CD8-positive, alpha-beta memory T cell (primary cell): ENCODE data around the gene ZNF177. TPM values are rescaled to one million over a fixed set of nuclear protein-coding genes. Genes with fewer than 3 reads are reported as not detected.

Source experiments
- CTCF ChIA-PET: fragments of 350-600 bp; sonication (Branson Sonifier 250); formaldehyde crosslinking; loops from one replicate; lab custom pipeline; 2021; ENCODE audit warnings: antibody characterized with exemption; lab: Charles Lee
- POLR2A ChIA-PET: fragments of 350-600 bp; sonication (Branson Sonifier 250); formaldehyde crosslinking; loops from one replicate; lab custom pipeline; 2021; ENCODE audit warnings: antibody characterized with exemption; lab: Charles Lee
- DNase-seq, 5 donors: peaks; one replicate each; pipeline versions ENCODE4 v3.0.0 to v3.0.0-alpha.2; 2020 to 2022; ENCODE audit warnings: mixed read lengths in 1 of 5
- H3K27ac ChIP-seq: one replicate; pipeline ENCODE4 v1.7.0; 2013; ENCODE audit warnings: low read depth, mild to moderate bottlenecking, low read length, moderate library complexity
- H3K27me3 ChIP-seq: 2 replicates; pipeline ENCODE4 v1.7.0; 2013; ENCODE audit warnings: low read length, mild to moderate bottlenecking; ENCODE audit not compliant: insufficient read depth, poor library complexity, severe bottlenecking
- H3K36me3 ChIP-seq: 2 replicates; pipeline ENCODE4 v1.7.0; 2013; ENCODE audit warnings: mild to moderate bottlenecking, low read length, moderate library complexity; ENCODE audit not compliant: insufficient read depth
- H3K4me1 ChIP-seq: 2 replicates; pipeline ENCODE4 v1.7.0; 2013; ENCODE audit warnings: mild to moderate bottlenecking, low read length, moderate library complexity; ENCODE audit not compliant: insufficient read depth
- H3K4me3 ChIP-seq: 2 replicates; pipeline ENCODE4 v1.7.0; 2013; ENCODE audit warnings: mild to moderate bottlenecking, low read length
- H3K9me3 ChIP-seq: 2 replicates; pipeline ENCODE4 v1.7.0; 2013; ENCODE audit warnings: mild to moderate bottlenecking, low read length
- H3K27ac Mint-ChIP-seq, 8 donors: one replicate each; pipeline ENCODE4 v1.8.0; 2020 to 2021; ENCODE audit warnings: mixed read lengths in 8 of 8, mild to moderate bottlenecking in 6 of 8, inconsistent platforms in 3 of 8, moderate library complexity in 3 of 8
- H3K27me3 Mint-ChIP-seq, 2 donors: one replicate each; pipeline ENCODE4 v1.8.0; 2020 to 2021; ENCODE audit warnings: mixed read lengths in 2 of 2, mild to moderate bottlenecking in 1 of 2, moderate library complexity in 1 of 2
- H3K36me3 Mint-ChIP-seq, 3 donors: one replicate each; pipeline ENCODE4 v1.8.0; 2020 to 2021; ENCODE audit warnings: mixed read lengths in 3 of 3, inconsistent platforms in 1 of 3, mild to moderate bottlenecking in 1 of 3
- H3K4me1 Mint-ChIP-seq, 3 donors: one replicate each; pipeline ENCODE4 v1.8.0; 2020 to 2021; ENCODE audit warnings: mixed read lengths in 3 of 3, inconsistent platforms in 1 of 3, mild to moderate bottlenecking in 1 of 3
- H3K4me3 Mint-ChIP-seq, 7 donors: one replicate each; pipeline ENCODE4 v1.8.0; 2020 to 2021; ENCODE audit warnings: mixed read lengths in 7 of 7, mild to moderate bottlenecking in 6 of 7, moderate library complexity in 4 of 7, inconsistent platforms in 2 of 7
- H3K9me3 Mint-ChIP-seq, 5 donors: one replicate each; pipeline ENCODE4 v1.8.0; 2020 to 2022; ENCODE audit warnings: mixed read lengths in 5 of 5, mild to moderate bottlenecking in 3 of 5, moderate library complexity in 2 of 5, inconsistent platforms in 1 of 5
- polyA plus RNA-seq: library from polyadenylated mRNA; unstranded; fragments of 300-500 nt; fragmentation: Illumina TruSeq; gene quantifications from one replicate; pipeline ENCODE4 v1.2.3, GENCODE V29; 2021
- total RNA-seq, 2 experiments: library from RNA; stranded (reverse); gene quantifications; one replicate each; pipeline ENCODE4 v1.2.3, GENCODE V29; 2021

Gene ZNF177
- total and polyA plus RNA-seq, 3 experiments from 2014 or later = 0.13 to 0.72 (median 0.63) TPM

DNA sequence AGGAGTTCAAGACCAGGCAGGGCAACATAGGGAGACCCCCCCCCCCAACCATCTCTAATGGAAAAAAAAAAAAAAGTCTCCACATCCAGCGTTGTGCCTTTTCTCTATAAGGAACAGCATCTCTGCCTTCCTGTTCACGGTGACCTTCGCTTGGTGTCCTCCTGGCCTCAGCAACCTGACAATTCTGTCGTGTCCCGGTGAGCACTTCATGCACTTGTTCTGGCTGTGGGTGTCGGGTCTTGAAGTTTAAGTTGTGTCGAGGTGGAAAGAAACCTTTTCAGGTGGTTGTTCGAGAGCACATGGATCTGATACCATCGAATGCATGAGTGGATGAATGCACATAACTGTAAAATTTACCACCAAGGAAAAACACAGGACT, 38.2 kb upstream of the ZNF177 start:
- peaks cover 19 to 51% (median 40%) of the 10 kb centered on the region in 3 donors for H3K36me3 Mint-ChIP-seq
- peaks cover 17% of the 10 kb centered on the region for H3K9me3 ChIP-seq
- H3K27ac Mint-ChIP-seq = peak overlapping the region; percentile 69 to 97 (median 94)
- H3K4me1 Mint-ChIP-seq = peaks cover 31 to 48% (median 47%) of the 10 kb centered on the region in 3 donors
- H3K9me3 Mint-ChIP-seq = peaks cover 10 to 52% (median 41%) of the 10 kb centered on the region in 5 donors
- DNase-seq = no peak
- peaks cover 0 to 2% of the 10 kb centered on the region in 2 donors for H3K27me3 Mint-ChIP-seq
- peaks cover 12% of the 10 kb centered on the region for H3K4me1 ChIP-seq
- no peaks in the 10 kb centered on the region for H3K27me3 ChIP-seq
- H3K4me3 ChIP-seq = peak overlapping the region; percentile 67
- peaks cover 6% of the 10 kb centered on the region for H3K36me3 ChIP-seq
- peak overlapping the region; percentile 90 to 96 (median 95) for H3K4me3 Mint-ChIP-seq
- H3K27ac ChIP-seq = peak overlapping the region; percentile 83
- ChIA-PET CTCF (interaction anchor here (1.4 kb wide), 1 partner anchor 13 kb away, joined by 20 read pairs; no protein-coding TSS in a partner anchor), POLR2A (no interaction called here)

DNA sequence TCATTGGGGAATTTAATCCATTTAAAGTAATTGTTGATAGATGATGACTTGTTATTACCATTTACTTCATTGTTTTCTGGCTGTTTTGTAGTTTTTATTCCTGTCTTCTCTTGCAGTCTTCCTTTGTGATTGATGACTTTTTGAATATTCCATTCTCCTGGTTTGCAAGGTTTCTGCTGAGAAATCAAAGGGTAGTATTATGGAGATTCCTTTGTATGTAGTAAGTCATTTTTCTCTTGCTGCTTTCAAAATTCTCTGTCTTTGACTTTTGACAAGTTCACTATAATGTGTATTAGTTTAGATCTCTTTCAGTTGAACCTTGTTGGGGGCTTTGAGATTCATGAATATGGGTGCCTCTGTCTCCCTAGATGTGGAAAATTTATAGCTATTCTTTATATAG, 32.8 kb upstream of the ZNF177 start:
- H3K9me3 ChIP-seq = peaks cover 47% of the 10 kb centered on the region
- peaks cover 46 to 86% (median 79%) of the 10 kb centered on the region in 3 donors for H3K36me3 Mint-ChIP-seq
- H3K4me1 Mint-ChIP-seq = peaks cover 16 to 32% (median 22%) of the 10 kb centered on the region in 3 donors
- POLR2A ChIA-PET = no interaction called here
- H3K4me3 Mint-ChIP-seq = no peak overlapping the region
- H3K4me1 ChIP-seq = peaks cover 2% of the 10 kb centered on the region
- H3K27ac Mint-ChIP-seq = no peak overlapping the region
- no peaks in the 10 kb centered on the region for H3K27me3 ChIP-seq
- DNase-seq = no peak
- H3K4me3 ChIP-seq = no peak overlapping the region
- peaks cover 31% of the 10 kb centered on the region for H3K36me3 ChIP-seq
- CTCF ChIA-PET = no interaction called here
- no peaks in the 10 kb centered on the region for H3K27me3 Mint-ChIP-seq
- peaks cover 48 to 84% (median 78%) of the 10 kb centered on the region in 5 donors for H3K9me3 Mint-ChIP-seq
- no peak overlapping the region for H3K27ac ChIP-seq

DNA sequence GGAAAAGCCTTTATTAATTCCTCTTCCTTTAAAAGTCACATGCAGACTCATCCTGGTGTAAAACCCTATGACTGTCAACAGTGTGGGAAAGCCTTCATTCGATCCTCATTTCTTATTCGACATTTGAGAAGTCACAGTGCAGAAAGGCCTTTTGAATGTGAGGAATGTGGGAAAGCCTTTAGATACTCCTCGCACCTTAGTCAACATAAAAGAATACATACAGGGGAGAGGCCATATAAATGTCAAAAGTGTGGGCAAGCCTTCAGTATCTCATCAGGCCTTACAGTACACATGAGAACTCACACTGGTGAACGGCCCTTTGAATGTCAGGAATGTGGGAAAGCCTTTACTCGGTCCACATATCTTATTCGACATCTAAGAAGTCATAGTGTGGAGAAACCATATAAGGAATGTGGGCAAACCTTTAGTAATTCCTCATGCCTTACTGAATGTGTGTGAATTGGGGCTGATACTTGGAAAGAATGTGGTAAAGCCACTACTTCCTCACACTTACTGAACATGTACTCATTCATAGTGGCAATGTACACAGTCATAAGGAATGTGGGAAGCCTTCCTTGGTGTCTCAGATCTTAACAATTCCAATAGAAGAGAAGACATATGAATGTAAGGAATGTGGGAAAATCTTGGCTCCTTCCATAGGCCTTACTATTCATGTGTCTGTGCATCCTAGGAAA, 20.1 kb upstream of the ZNF177 start:
- no peaks in the 10 kb centered on the region for H3K27me3 ChIP-seq
- no peak overlapping the region for H3K27ac ChIP-seq
- Mint-ChIP-seq H3K27ac (no peak overlapping the region), H3K27me3 (no peaks in the 10 kb centered on the region), H3K9me3 (peaks cover 55 to 94% (median 92%) of the 10 kb centered on the region in 5 donors), H3K4me3 (no peak overlapping the region), H3K36me3 (peaks cover 44 to 81% (median 76%) of the 10 kb centered on the region in 3 donors), H3K4me1 (no peaks in the 10 kb centered on the region)
- peaks cover 73% of the 10 kb centered on the region for H3K9me3 ChIP-seq
- no peaks in the 10 kb centered on the region for H3K4me1 ChIP-seq
- POLR2A ChIA-PET = no interaction called here
- CTCF ChIA-PET = no interaction called here
- no peak for DNase-seq
- peak overlapping the region; percentile 8 for H3K4me3 ChIP-seq
- peaks cover 45% of the 10 kb centered on the region for H3K36me3 ChIP-seq

DNA sequence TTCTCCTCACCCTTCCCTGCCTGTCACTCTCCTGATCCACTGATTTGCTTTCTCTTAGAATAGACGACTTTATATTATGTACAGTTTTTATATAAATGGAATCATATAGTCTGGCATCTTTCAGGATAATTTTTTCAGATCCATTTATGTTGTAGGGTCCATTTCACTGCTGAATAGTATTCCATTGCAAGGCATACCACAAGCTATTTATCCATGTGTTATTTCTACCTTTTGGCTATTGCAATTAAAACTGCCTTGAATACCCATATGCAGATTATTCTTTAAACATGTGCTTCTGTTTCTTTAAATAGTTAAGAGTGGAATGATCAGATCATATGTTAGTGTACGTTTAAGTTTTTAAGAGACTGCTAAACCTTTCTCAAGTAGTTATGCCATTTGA, 17.8 kb upstream of the ZNF177 start:
- H3K36me3 ChIP-seq = peaks cover 28% of the 10 kb centered on the region
- peaks cover 77% of the 10 kb centered on the region for H3K9me3 ChIP-seq
- ChIA-PET POLR2A (no interaction called here), CTCF (no interaction called here)
- DNase-seq = no peak
- peaks cover 35 to 76% (median 74%) of the 10 kb centered on the region in 3 donors for H3K36me3 Mint-ChIP-seq
- no peaks in the 10 kb centered on the region for H3K4me1 Mint-ChIP-seq
- H3K4me1 ChIP-seq = no peaks in the 10 kb centered on the region
- peaks cover 45 to 95% (median 93%) of the 10 kb centered on the region in 5 donors for H3K9me3 Mint-ChIP-seq
- no peak overlapping the region for H3K4me3 Mint-ChIP-seq
- H3K27me3 ChIP-seq = no peaks in the 10 kb centered on the region
- no peaks in the 10 kb centered on the region for H3K27me3 Mint-ChIP-seq
- no peak overlapping the region for H3K27ac ChIP-seq
- no peak overlapping the region for H3K4me3 ChIP-seq
- H3K27ac Mint-ChIP-seq = no peak overlapping the region

DNA sequence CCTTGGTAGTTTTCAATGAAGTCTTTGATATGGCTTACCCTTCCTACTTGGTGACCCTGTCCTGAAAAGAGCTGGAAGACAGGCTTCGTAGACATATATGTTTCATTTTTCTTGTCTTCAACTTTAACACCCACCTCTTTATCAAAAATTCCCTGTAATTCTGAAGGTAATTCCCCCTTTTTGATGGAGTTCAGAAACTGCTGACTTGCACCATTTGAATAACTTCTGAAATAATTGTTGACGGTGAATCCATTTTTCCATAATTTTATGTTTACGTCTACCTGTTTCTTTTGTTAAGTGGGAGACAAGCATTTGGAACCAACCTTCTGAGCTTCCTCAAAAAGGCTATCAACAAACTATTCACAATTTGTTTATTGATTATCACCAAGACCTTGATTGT, 14.6 kb upstream of the ZNF177 start:
- H3K27me3 ChIP-seq = no peaks in the 10 kb centered on the region
- no peak overlapping the region for H3K4me3 ChIP-seq
- Mint-ChIP-seq H3K36me3 (peaks cover 17 to 69% (median 63%) of the 10 kb centered on the region in 3 donors), H3K27ac (no peak overlapping the region), H3K4me3 (no peak overlapping the region), H3K9me3 (peaks cover 42 to 93% (median 89%) of the 10 kb centered on the region in 5 donors), H3K4me1 (no peaks in the 10 kb centered on the region), H3K27me3 (no peaks in the 10 kb centered on the region)
- peaks cover 65% of the 10 kb centered on the region for H3K9me3 ChIP-seq
- ChIA-PET POLR2A (no interaction called here), CTCF (no interaction called here)
- peaks cover 3% of the 10 kb centered on the region for H3K36me3 ChIP-seq
- no peak overlapping the region for H3K27ac ChIP-seq
- no peaks in the 10 kb centered on the region for H3K4me1 ChIP-seq
- DNase-seq = no peak

DNA sequence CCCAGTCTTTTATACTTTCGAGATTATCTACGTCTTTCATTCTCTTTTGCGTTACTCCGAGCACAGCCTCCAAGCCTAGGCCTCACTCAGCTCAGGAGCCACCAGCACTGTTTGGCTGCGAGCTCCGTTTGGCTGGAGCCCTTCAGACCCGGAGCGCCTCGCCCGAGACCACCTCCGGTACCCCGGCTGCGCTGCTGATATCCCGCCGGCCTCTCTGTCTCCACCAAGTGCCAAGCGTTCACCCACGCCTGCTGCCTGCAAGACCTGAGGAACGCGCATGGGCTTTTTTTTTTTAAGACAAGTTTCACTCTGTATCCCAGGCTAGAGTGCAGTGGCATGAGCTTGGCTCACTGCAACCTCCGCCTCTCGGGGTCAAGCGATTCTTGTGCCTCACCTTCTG, 14.1 kb upstream of the ZNF177 start:
- no peaks in the 10 kb centered on the region for H3K36me3 ChIP-seq
- H3K4me1 Mint-ChIP-seq = no peaks in the 10 kb centered on the region
- DNase-seq = no peak
- no peaks in the 10 kb centered on the region for H3K4me1 ChIP-seq
- no peak overlapping the region for H3K4me3 ChIP-seq
- H3K27me3 Mint-ChIP-seq = no peaks in the 10 kb centered on the region
- no peak overlapping the region for H3K27ac ChIP-seq
- H3K9me3 ChIP-seq = peaks cover 61% of the 10 kb centered on the region
- no peaks in the 10 kb centered on the region for H3K27me3 ChIP-seq
- ChIA-PET POLR2A (no interaction called here), CTCF (no interaction called here)
- no peak overlapping the region for H3K4me3 Mint-ChIP-seq
- H3K36me3 Mint-ChIP-seq = peaks cover 14 to 66% (median 60%) of the 10 kb centered on the region in 3 donors
- no peak overlapping the region for H3K27ac Mint-ChIP-seq
- H3K9me3 Mint-ChIP-seq = peaks cover 37 to 90% (median 86%) of the 10 kb centered on the region in 5 donors

DNA sequence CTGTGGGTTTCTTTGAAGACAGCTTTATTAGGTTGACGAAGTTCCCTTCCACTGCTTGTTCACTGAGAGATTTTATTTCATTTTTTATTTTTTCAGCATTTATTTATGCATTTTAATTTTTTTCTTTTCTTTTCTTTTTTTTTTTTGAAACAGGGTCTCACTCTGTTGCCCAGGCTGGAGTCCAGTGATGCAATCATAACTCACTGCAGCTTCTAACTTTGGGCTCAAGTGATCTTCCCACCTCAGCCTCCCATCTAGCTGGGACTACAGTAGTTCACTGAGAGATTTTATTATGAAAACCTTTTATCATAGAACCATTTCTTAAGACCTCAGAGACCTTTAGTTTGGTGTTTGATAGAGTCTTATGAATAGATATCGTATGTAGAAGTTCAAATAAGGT, 10.3 kb upstream of the ZNF177 start:
- no peaks in the 10 kb centered on the region for H3K4me1 ChIP-seq
- H3K4me3 Mint-ChIP-seq = no peak overlapping the region
- H3K9me3 ChIP-seq = peaks cover 39% of the 10 kb centered on the region
- ChIA-PET POLR2A (no interaction called here), CTCF (no interaction called here)
- DNase-seq = no peak
- no peaks in the 10 kb centered on the region for H3K36me3 ChIP-seq
- no peak overlapping the region for H3K27ac ChIP-seq
- peaks cover 20 to 86% (median 80%) of the 10 kb centered on the region in 5 donors for H3K9me3 Mint-ChIP-seq
- no peak overlapping the region for H3K27ac Mint-ChIP-seq
- peaks cover 7 to 62% (median 48%) of the 10 kb centered on the region in 3 donors for H3K36me3 Mint-ChIP-seq
- H3K4me3 ChIP-seq = no peak overlapping the region
- H3K4me1 Mint-ChIP-seq = no peaks in the 10 kb centered on the region
- H3K27me3 Mint-ChIP-seq = no peaks in the 10 kb centered on the region
- H3K27me3 ChIP-seq = no peaks in the 10 kb centered on the region

DNA sequence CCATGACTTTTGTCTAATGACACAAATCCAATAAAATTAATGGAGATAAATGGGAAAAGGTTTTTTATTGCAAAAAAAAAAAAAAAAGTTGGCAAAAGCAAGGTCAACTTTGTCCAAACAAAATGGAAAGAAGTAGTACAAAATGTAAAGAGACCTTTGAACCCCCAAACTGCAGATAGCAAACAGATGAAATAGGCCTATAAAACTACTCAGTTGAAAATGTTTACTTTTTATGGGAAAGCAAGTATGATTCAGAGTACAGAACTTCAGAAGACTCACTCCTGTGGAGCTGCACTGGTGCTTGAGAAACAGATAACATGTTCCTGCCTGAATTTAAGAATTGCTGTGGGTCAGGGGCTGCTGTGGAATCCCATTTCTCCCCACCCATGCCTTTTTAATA, 9.8 kb upstream of the ZNF177 start:
- ChIA-PET POLR2A (no interaction called here), CTCF (no interaction called here)
- Histone ChIP-seq H3K27me3 (no peaks in the 10 kb centered on the region), H3K36me3 (no peaks in the 10 kb centered on the region), H3K4me1 (no peaks in the 10 kb centered on the region), H3K4me3 (no peak overlapping the region), H3K9me3 (peaks cover 40% of the 10 kb centered on the region), H3K27ac (no peak overlapping the region)
- DNase-seq = no peak
- no peak overlapping the region for H3K27ac Mint-ChIP-seq
- peaks cover 20 to 89% (median 80%) of the 10 kb centered on the region in 5 donors for H3K9me3 Mint-ChIP-seq
- H3K27me3 Mint-ChIP-seq = no peaks in the 10 kb centered on the region
- H3K36me3 Mint-ChIP-seq = peaks cover 7 to 66% (median 50%) of the 10 kb centered on the region in 3 donors
- H3K4me1 Mint-ChIP-seq = no peaks in the 10 kb centered on the region
- no peak overlapping the region for H3K4me3 Mint-ChIP-seq
